HepG2 (cell line): ENCODE data around the gene NET1. TPM values are rescaled to one million over a fixed set of nuclear protein-coding genes. Genes with fewer than 3 reads are reported as not detected.

Experiments used
- CBFB ChIP-seq: sonication (generic); formaldehyde crosslinking; IDR thresholded peaks from 2 replicates; pipeline ENCODE4 v1.4.0; 2020; ENCODE audit warnings: missing genetic modification reagents
- CEBPB ChIP-seq: IDR thresholded peaks from 2 replicates; pipeline ENCODE4 v1.6.1; 2011; ENCODE audit warnings: low read depth, low read length, improper control_type of control experiment, borderline replicate concordance
- CENPX ChIP-seq: sonication (generic); formaldehyde crosslinking; IDR thresholded peaks from 2 replicates; pipeline ENCODE4 v1.9.0; 2021; ENCODE audit warnings: mild to moderate bottlenecking, missing genetic modification reagents, moderate library complexity
- CREB3 ChIP-seq: sonication (generic); formaldehyde crosslinking; IDR thresholded peaks from 2 replicates; pipeline ENCODE4 v1.5.0; 2020; ENCODE audit warnings: missing genetic modification reagents
- FOXP4 ChIP-seq: sonication (generic); formaldehyde crosslinking; IDR thresholded peaks from 2 replicates; pipeline ENCODE4 v1.4.0; 2020; ENCODE audit warnings: missing genetic modification reagents
- HDAC2 ChIP-seq: sonication (generic); formaldehyde crosslinking; IDR thresholded peaks from 2 replicates; pipeline ENCODE4 v1.4.0; 2020; ENCODE audit warnings: missing genetic modification reagents
- HNRNPK ChIP-seq: fragments of 200-400 bp; formaldehyde crosslinking; IDR thresholded peaks from 2 replicates; pipeline ENCODE4 v1.6.1; 2018; ENCODE audit warnings: low read length, low read depth, moderate library complexity, mild to moderate bottlenecking; ENCODE audit not compliant: poor library complexity, severe bottlenecking
- MAX ChIP-seq: IDR thresholded peaks from 2 replicates; pipeline ENCODE4 v1.6.1; 2012; ENCODE audit warnings: inconsistent platforms
- MTA1 ChIP-seq: sonication (generic); formaldehyde crosslinking; IDR thresholded peaks from 2 replicates; pipeline ENCODE4 v1.4.0; 2020; ENCODE audit warnings: missing genetic modification reagents, mild to moderate bottlenecking, borderline replicate concordance
- NCOA1 ChIP-seq: sonication (generic); formaldehyde crosslinking; IDR thresholded peaks from 2 replicates; pipeline ENCODE4 v1.9.0; 2021; ENCODE audit warnings: missing genetic modification reagents
- PRDM4 ChIP-seq: sonication (generic); formaldehyde crosslinking; IDR thresholded peaks from 2 replicates; pipeline ENCODE4 v1.9.0; 2021; ENCODE audit warnings: missing genetic modification reagents, borderline replicate concordance
- RBFOX2 ChIP-seq: fragments of 200-400 bp; formaldehyde crosslinking; IDR thresholded peaks from 2 replicates; pipeline ENCODE4 v1.6.1; 2017; ENCODE audit warnings: low read depth, mild to moderate bottlenecking, low read length
- RNF219 ChIP-seq: sonication (generic); formaldehyde crosslinking; IDR thresholded peaks from 2 replicates; pipeline ENCODE4 v1.5.0; 2020; ENCODE audit warnings: mild to moderate bottlenecking, missing genetic modification reagents
- SMARCC2 ChIP-seq: fragments of 450-650 bp; IDR thresholded peaks from 2 replicates; pipeline ENCODE4 v1.6.1; 2017; ENCODE audit warnings: antibody characterized with exemption, mild to moderate bottlenecking
- SP5 ChIP-seq: IDR thresholded peaks from 2 replicates; pipeline ENCODE4 v1.6.1; 2016; ENCODE audit warnings: low read depth, borderline replicate concordance
- ZFP36L1 ChIP-seq: sonication (generic); formaldehyde crosslinking; IDR thresholded peaks from 2 replicates; pipeline ENCODE4 v1.8.0; 2022; ENCODE audit warnings: mild to moderate bottlenecking, missing genetic modification reagents, moderate library complexity
- ZNF256 ChIP-seq: sonication (generic); formaldehyde crosslinking; conservative IDR thresholded peaks from 2 replicates; pipeline ENCODE4 v1.4.0; 2020; ENCODE audit warnings: missing genetic modification reagents
- ZNF326 ChIP-seq: sonication (generic); formaldehyde crosslinking; IDR thresholded peaks from 2 replicates; pipeline ENCODE4 v1.4.0; 2020; ENCODE audit warnings: missing genetic modification reagents, borderline replicate concordance
- ZNF354B ChIP-seq: sonication (generic); formaldehyde crosslinking; IDR thresholded peaks from 2 replicates; pipeline ENCODE4 v1.8.0; 2022; ENCODE audit warnings: mild to moderate bottlenecking, missing genetic modification reagents
- ZNF484 ChIP-seq: sonication (generic); formaldehyde crosslinking; IDR thresholded peaks from 2 replicates; pipeline ENCODE4 v1.5.1; 2020; ENCODE audit warnings: mild to moderate bottlenecking, low read depth, missing genetic modification reagents, borderline replicate concordance
- ZNF7 ChIP-seq: IDR thresholded peaks from 2 replicates; pipeline ENCODE4 v1.6.1; 2016; ENCODE audit warnings: missing biosample characterization, missing genetic modification reagents
- ZNF776 ChIP-seq: sonication (generic); formaldehyde crosslinking; IDR thresholded peaks from 2 replicates; pipeline ENCODE4 v1.4.0; 2020; ENCODE audit warnings: mild to moderate bottlenecking, missing genetic modification reagents
- ZNF782 ChIP-seq: sonication (generic); formaldehyde crosslinking; IDR thresholded peaks from 2 replicates; pipeline ENCODE4 v1.4.0; 2020; ENCODE audit warnings: missing genetic modification reagents, mild to moderate bottlenecking, borderline replicate concordance
- polyA plus RNA-seq, 8 experiments: library from polyadenylated mRNA; depleted of rRNA in 3 of 8; stranded (reverse) in 7 of 8; unstranded in 1 of 8; fragments of >200 nt; fragmentation: Illumina TruSeq in 4 of 8; extraction: Trizol in 4 of 8; gene quantifications; 2 replicates each; pipeline versions ENCODE4 v1.2.1 to v1.2.3, GENCODE V29; 2011 to 2016; ENCODE audit warnings: low read depth in 4 of 8, missing spikeins in 1 of 8, mixed read lengths in 1 of 8; ENCODE audit not compliant: insufficient read depth in 1 of 8
- total RNA-seq, 5 experiments: library from RNA; depleted of rRNA; stranded (reverse); fragments of >200 nt; fragmentation: Illumina TruSeq; extraction: Trizol; gene quantifications; 2 replicates each; pipeline ENCODE4 v1.2.3, GENCODE V29; 2016; ENCODE audit warnings: low read depth in 1 of 5

NET1 gene
- total and polyA plus RNA-seq, 2 of the 13 experiments (the other 11 are each of a cell fraction or from before 2014, with no cell fraction given) = 48.1 to 65.8 TPM

GRCh38 chr10:5446390-5446926 lies 34.1 kb downstream of the NET1 start (continued):
- TF ChIP-seq HNRNPK (no peak), MAX (peak; percentile 96), CBFB (CRISPR knock-in tag) (peak; percentile 91), ZNF484 (CRISPR knock-in tag) (no peak), RNF219 (CRISPR knock-in tag) (no peak), ZNF256 (CRISPR knock-in tag) (0 out of 2 replicates have a peak, but pooled peaks have one; percentile 43), RBFOX2 (peak; percentile 94), CEBPB (no peak), HDAC2 (CRISPR knock-in tag) (peak; percentile 89), SMARCC2 (no peak), ZNF776 (CRISPR knock-in tag) (peak; percentile 72; the same call in 1 of the 2 replicates), ZNF782 (CRISPR knock-in tag) (peak; percentile 86; the same call in 1 of the 2 replicates), SP5 (CRISPR knock-in tag) (peak; percentile 82), FOXP4 (CRISPR knock-in tag) (peak; percentile 57; the same call in 1 of the 2 replicates), MTA1 (CRISPR knock-in tag) (peak; percentile 73; the same call in 1 of the 2 replicates), ZNF7 (CRISPR knock-in tag) (peak; percentile 56; the same call in 1 of the 2 replicates), CENPX (CRISPR knock-in tag) (no peak), ZFP36L1 (CRISPR knock-in tag) (peak; percentile 82; the same call in 1 of the 2 replicates), NCOA1 (CRISPR knock-in tag) (no peak), ZNF326 (no peak), PRDM4 (CRISPR knock-in tag) (peak; percentile 91; the same call in 1 of the 2 replicates), CREB3 (CRISPR knock-in tag) (no peak), ZNF354B (CRISPR knock-in tag) (0 out of 2 replicates have a peak, but pooled peaks have one; percentile 28)
